HepG2 (cell line): ENCODE measurements around the gene NSUN5. TPM values are rescaled to one million over a fixed set of nuclear protein-coding genes. Genes with fewer than 3 reads are reported as not detected.

ENCODE experiments used
- ARID4A ChIP-seq: sonication (generic); formaldehyde crosslinking; IDR thresholded peaks from 2 replicates; pipeline ENCODE4 v1.5.0; 2020; ENCODE audit warnings: mild to moderate bottlenecking, missing genetic modification reagents, borderline replicate concordance
- BORCS8-MEF2B ChIP-seq: sonication (generic); formaldehyde crosslinking; IDR thresholded peaks from 2 replicates; pipeline ENCODE4 v1.8.0; 2022; ENCODE audit warnings: mild to moderate bottlenecking, missing genetic modification reagents
- E2F2 ChIP-seq: sonication (generic); formaldehyde crosslinking; IDR thresholded peaks from 2 replicates; pipeline ENCODE4 v1.4.0; 2020; ENCODE audit warnings: missing genetic modification reagents, borderline replicate concordance
- FOXJ3 ChIP-seq: sonication (generic); formaldehyde crosslinking; IDR thresholded peaks from 2 replicates; pipeline ENCODE4 v1.4.0; 2020; ENCODE audit warnings: missing genetic modification reagents, mild to moderate bottlenecking, borderline replicate concordance
- FOXO1 ChIP-seq: sonication (generic); formaldehyde crosslinking; IDR thresholded peaks from 2 replicates; pipeline ENCODE4 v1.4.0; 2020; ENCODE audit warnings: missing genetic modification reagents
- GPBP1L1 ChIP-seq: sonication (generic); formaldehyde crosslinking; IDR thresholded peaks from 2 replicates; pipeline ENCODE4 v1.5.0; 2020; ENCODE audit warnings: mild to moderate bottlenecking, missing genetic modification reagents
- MAF1 ChIP-seq: sonication (generic); formaldehyde crosslinking; IDR thresholded peaks from 2 replicates; pipeline ENCODE4 v1.5.0; 2020; ENCODE audit warnings: missing genetic modification reagents, borderline replicate concordance
- NR2F6 ChIP-seq, 2 experiments: IDR thresholded peaks; 2 replicates each; pipeline ENCODE4 v1.6.1; 2016; ENCODE audit warnings: antibody characterized with exemption in 1 of 2, mild to moderate bottlenecking in 1 of 2
- PCBP1 ChIP-seq: fragments of 200-400 bp; formaldehyde crosslinking; IDR thresholded peaks from 2 replicates; pipeline ENCODE4 v1.6.1; 2017; ENCODE audit warnings: mild to moderate bottlenecking, low read depth, low read length, borderline replicate concordance
- SOX13 ChIP-seq, 3 experiments: fragments of 450-650 bp in 1 of 3; sonication (generic) in 1 of 3; formaldehyde crosslinking in 1 of 3; IDR thresholded peaks in 2 of 3; conservative IDR thresholded peaks in 1 of 3; 2 replicates each; pipeline versions ENCODE4 v1.5.0 to v1.6.1; 2016 to 2020; ENCODE audit warnings: antibody characterized with exemption in 1 of 3, mild to moderate bottlenecking in 1 of 3, missing compliant biosample characterization in 1 of 3, missing genetic modification reagents in 1 of 3, moderate library complexity in 1 of 3
- TCF12 ChIP-seq, 2 experiments: fragments of 450-650 bp in 1 of 2; sonication (generic) in 1 of 2; formaldehyde crosslinking in 1 of 2; IDR thresholded peaks; 2 replicates each; pipeline versions ENCODE4 v1.6.1 to v1.8.0; 2017 to 2022; ENCODE audit warnings: antibody characterized with exemption in 1 of 2, mild to moderate bottlenecking in 1 of 2, missing genetic modification reagents in 1 of 2, moderate library complexity in 1 of 2
- TFDP2 ChIP-seq: sonication (generic); formaldehyde crosslinking; IDR thresholded peaks from 2 replicates; pipeline ENCODE4 v1.4.0; 2020; ENCODE audit warnings: missing genetic modification reagents
- TIGD3 ChIP-seq: sonication (generic); formaldehyde crosslinking; IDR thresholded peaks from 2 replicates; pipeline ENCODE4 v1.5.1; 2020; ENCODE audit warnings: mild to moderate bottlenecking, missing genetic modification reagents, borderline replicate concordance
- ZKSCAN5 ChIP-seq: sonication (generic); formaldehyde crosslinking; IDR thresholded peaks from 2 replicates; pipeline ENCODE4 v1.5.1; 2020; ENCODE audit warnings: mild to moderate bottlenecking, missing genetic modification reagents
- ZNF224 ChIP-seq: sonication (generic); formaldehyde crosslinking; IDR thresholded peaks from 2 replicates; pipeline ENCODE4 v1.5.0; 2020; ENCODE audit warnings: mild to moderate bottlenecking, missing genetic modification reagents
- ZNF33B ChIP-seq: sonication (generic); formaldehyde crosslinking; IDR thresholded peaks from 2 replicates; pipeline ENCODE4 v1.5.1; 2020; ENCODE audit warnings: mild to moderate bottlenecking, missing genetic modification reagents
- ZNF496 ChIP-seq: sonication (generic); formaldehyde crosslinking; IDR thresholded peaks from 2 replicates; pipeline ENCODE4 v1.8.1; 2023; ENCODE audit warnings: mild to moderate bottlenecking, moderate library complexity, missing genetic modification reagents; ENCODE audit not compliant: insufficient replicate concordance
- ZNF570 ChIP-seq: sonication (generic); formaldehyde crosslinking; IDR thresholded peaks from 2 replicates; pipeline ENCODE4 v1.4.0; 2020; ENCODE audit warnings: mild to moderate bottlenecking, missing genetic modification reagents, borderline replicate concordance
- polyA plus RNA-seq, 8 experiments: library from polyadenylated mRNA; depleted of rRNA in 3 of 8; stranded (reverse) in 7 of 8; unstranded in 1 of 8; fragments of >200 nt; fragmentation: Illumina TruSeq in 4 of 8; extraction: Trizol in 4 of 8; gene quantifications; 2 replicates each; pipeline versions ENCODE4 v1.2.1 to v1.2.3, GENCODE V29; 2011 to 2016; ENCODE audit warnings: low read depth in 4 of 8, missing spikeins in 1 of 8, mixed read lengths in 1 of 8; ENCODE audit not compliant: insufficient read depth in 1 of 8
- total RNA-seq, 5 experiments: library from RNA; depleted of rRNA; stranded (reverse); fragments of >200 nt; fragmentation: Illumina TruSeq; extraction: Trizol; gene quantifications; 2 replicates each; pipeline ENCODE4 v1.2.3, GENCODE V29; 2016; ENCODE audit warnings: low read depth in 1 of 5

The NSUN5 gene
- total and polyA plus RNA-seq, 2 of the 13 experiments (the other 11 are each of a cell fraction or from before 2014, with no cell fraction given), result 19.9 to 35.8 TPM

- TF ChIP-seq TFDP2 (CRISPR knock-in tag) (peak; percentile 95), BORCS8-MEF2B (CRISPR knock-in tag) (0 out of 2 replicates have a peak, but pooled peaks have one; percentile 77), PCBP1 (0 out of 2 replicates have a peak, but pooled peaks have one; percentile 55), NR2F6 (IDR thresholded peaks at IDR 0.05) (peak; percentile 85), NR2F6 (CRISPR knock-in tag; IDR thresholded peaks at IDR 0.05) (peak; percentile 96), GPBP1L1 (CRISPR knock-in tag) (no peak), ZNF570 (CRISPR knock-in tag) (no peak), MAF1 (no peak; the same call in 1 of the 2 replicates), ZNF33B (CRISPR knock-in tag) (no peak), ZKSCAN5 (no peak), FOXO1 (CRISPR knock-in tag) (peak; percentile 38; the same call in 1 of the 2 replicates), ZNF496 (CRISPR knock-in tag) (no peak), ZNF224 (no peak), TCF12 (IDR thresholded peaks at IDR 0.05) (no peak), TCF12 (CRISPR knock-in tag; IDR thresholded peaks at IDR 0.05) (no peak), FOXJ3 (CRISPR knock-in tag) (0 out of 2 replicates have a peak, but pooled peaks have one; percentile 35), E2F2 (CRISPR knock-in tag) (peak; percentile 81; the same call in 1 of the 2 replicates), ARID4A (CRISPR knock-in tag) (peak; percentile 92), TIGD3 (CRISPR knock-in tag) (no peak), SOX13 (IDR thresholded peaks at IDR 0.05) (no peak), SOX13 (CRISPR knock-in tag; conservative IDR thresholded peaks at IDR 0.05 in 1 of 2, IDR thresholded peaks at IDR 0.05 in 1 of 2) (peak in 1 of 2 experiments; percentile 61; a peak in 1 of 4 replicates)
These were observed at the start of gene NSUN5 (continued) for GRCh38 chr7:73308665-73309214.
